HG03039 (cell line): ENCODE data around the gene PRMT1.
"Not testable (repeated sequence)": the region's sequence is repeated elsewhere in the genome, so short reads cannot be mapped to it uniquely, and the experiment has no call there.

ENCODE experiments used
- ATAC-seq: cut with Tn5 transposase; IDR thresholded peaks from one replicate; pipeline ENCODE4 v1.9.1; 2021; ENCODE audit warnings: mild to moderate bottlenecking, moderate library complexity; ENCODE audit not compliant: unreplicated experiment

Gene PRMT1

GRCh38 chr19:49677231-49677900 is at the start of gene PRMT1:
Gene PRMT1, plus strand, starts transcription at chr19:49677271. Its CDS starts 10 bp downstream, at chr19:49677281.
- no peak for ATAC-seq

- ATAC-seq = no peak
These were observed 47.4 kb upstream of the PRMT1 start for GRCh38 chr19:49629659-49630058.

GRCh38 chr19:49631014-49631588 is 46.0 kb upstream of the PRMT1 start:
- ATAC-seq = no peak

GRCh38 chr19:49631610-49632192 is 45.4 kb upstream of the PRMT1 start:
- no peak for ATAC-seq

GRCh38 chr19:49632576-49632975 is 44.5 kb upstream of the PRMT1 start:
- no peak for ATAC-seq

- ATAC-seq = not testable (repeated sequence)
These were observed 43.8 kb upstream of the PRMT1 start for GRCh38 chr19:49633273-49633672.

- ATAC-seq = no peak
These were observed 41.4 kb upstream of the PRMT1 start for GRCh38 chr19:49635530-49636232.

- ATAC-seq = no peak
These were observed 40.7 kb upstream of the PRMT1 start for GRCh38 chr19:49636233-49636932.

GRCh38 chr19:49637821-49638738 is 39.0 kb upstream of the PRMT1 start:
- ATAC-seq = no peak

- ATAC-seq = no peak
These were observed 37.5 kb upstream of the PRMT1 start for GRCh38 chr19:49639401-49640112.

- ATAC-seq = peak; percentile 47
These were observed 36.8 kb upstream of the PRMT1 start, which contains the start of gene RRAS for GRCh38 chr19:49640113-49640898. Gene RRAS, minus strand, starts transcription at chr19:49640143. Its CDS starts 45 bp downstream, at chr19:49640098.

GRCh38 chr19:49641688-49642491 is 35.2 kb upstream of the PRMT1 start, which contains the start of gene SCAF1:
Gene SCAF1, plus strand, starts transcription at chr19:49642209. Its CDS starts 2,818 bp downstream, at chr19:49645027.
- peak; percentile 49 for ATAC-seq

- no peak for ATAC-seq
These were observed 34.5 kb upstream of the PRMT1 start for GRCh38 chr19:49642492-49643035.

GRCh38 chr19:49643466-49643865 is 33.6 kb upstream of the PRMT1 start:
- ATAC-seq = no peak

- ATAC-seq = no peak
These were observed 31.5 kb upstream of the PRMT1 start for GRCh38 chr19:49645592-49645991.

- no peak for ATAC-seq
These were observed 31.1 kb upstream of the PRMT1 start for GRCh38 chr19:49645995-49646394.

- ATAC-seq = no peak
These were observed 30.5 kb upstream of the PRMT1 start for GRCh38 chr19:49646586-49646985.
